NCI-H2196 treated with DMSO at 0.1 percent for 48 hours (cell line): ENCODE data around the gene PLS1.

Experiments
- DNase-seq: peaks from one replicate; lab custom pipeline; 2025; ENCODE audit not compliant: unreplicated experiment; lab: John Stamatoyannopoulos, UW

PLS1 gene

GRCh38 chr3:142754494-142754893 is 158.3 kb downstream of the PLS1 start:
- no peak for DNase-seq
